ENCODE results near the gene FAM222B. TPM values are rescaled to one million over a fixed set of nuclear protein-coding genes. Genes with fewer than 3 reads are reported as not detected.
"Not testable (repeated sequence)": the region's sequence is repeated elsewhere in the genome, so short reads cannot be mapped to it uniquely, and the experiment has no call there.

The FAM222B gene
- polyA plus RNA-seq, 1 donor, result 15.4 TPM

GRCh38 chr17:28867276-28867675 is 24.7 kb upstream of the FAM222B start:
- DNase-seq, result no peak

GRCh38 chr17:28865946-28866752 is 23.6 kb upstream of the FAM222B start:
- DNase-seq, result no peak

- no peak for DNase-seq
Measured at GRCh38 chr17:28864991-28865849, 22.6 kb upstream of the FAM222B start.

GRCh38 chr17:28863953-28864352 is 21.4 kb upstream of the FAM222B start:
- DNase-seq, result no peak

DNA sequence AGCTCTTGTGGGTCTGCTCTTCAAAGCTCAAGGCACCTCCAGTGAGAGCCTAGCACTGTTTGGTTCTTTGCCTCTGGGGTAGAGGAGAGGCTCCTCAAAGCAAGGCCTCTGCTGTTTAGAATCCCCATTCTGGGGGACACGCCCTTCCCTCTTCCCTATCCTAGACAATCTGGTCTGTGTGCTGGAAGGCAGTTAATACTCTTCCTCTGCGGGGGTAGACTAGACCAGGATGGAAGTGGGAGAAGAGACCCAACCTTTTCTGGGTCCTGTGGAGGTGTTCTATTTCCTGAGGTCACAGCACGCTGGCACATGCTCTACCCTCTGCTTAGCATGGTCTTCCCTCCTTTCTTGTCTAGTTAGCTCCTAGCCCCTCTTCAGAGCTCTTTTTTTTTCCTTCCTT is 20.0 kb upstream of the FAM222B start:
- DNase-seq, result no peak

DNA sequence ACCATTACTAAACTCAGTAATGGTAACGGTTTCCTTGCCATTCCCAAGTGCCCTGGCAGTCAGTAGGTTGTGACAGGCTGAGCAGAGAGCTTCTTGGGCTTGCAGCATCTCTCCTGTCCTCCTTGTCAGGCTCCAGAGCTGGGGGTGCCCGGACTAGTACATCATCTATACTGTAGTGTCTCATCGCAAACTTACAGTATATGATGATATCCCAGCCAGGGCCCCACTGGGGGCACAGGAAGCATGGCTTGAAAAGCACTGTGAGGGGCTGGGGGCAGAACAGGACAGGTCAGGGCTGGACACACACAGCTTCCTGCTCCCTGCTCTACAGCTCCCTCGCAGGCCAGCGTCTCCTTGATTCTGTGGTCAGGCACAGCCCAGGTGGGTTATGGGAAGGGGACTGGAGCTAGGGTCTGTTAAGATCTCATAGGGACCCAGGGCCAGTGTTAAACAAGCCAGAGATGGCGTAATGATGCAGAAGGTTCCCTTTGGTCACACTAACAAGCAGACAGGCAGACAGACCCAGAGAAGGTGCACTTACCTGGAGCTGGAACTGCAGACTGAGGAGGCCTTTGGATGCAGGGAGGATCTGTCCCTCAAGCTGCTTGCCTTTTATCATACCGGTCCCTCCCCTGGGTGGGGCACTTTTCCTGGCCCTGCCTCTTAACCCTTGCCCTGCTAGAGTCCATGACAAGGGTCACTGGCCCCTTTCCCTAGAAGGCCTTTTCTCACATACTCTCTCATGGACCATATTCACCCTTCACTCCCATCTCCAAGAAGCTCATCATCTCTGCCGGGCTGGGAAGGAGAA is 19.0 kb upstream of the FAM222B start:
- no peak for DNase-seq

DNA sequence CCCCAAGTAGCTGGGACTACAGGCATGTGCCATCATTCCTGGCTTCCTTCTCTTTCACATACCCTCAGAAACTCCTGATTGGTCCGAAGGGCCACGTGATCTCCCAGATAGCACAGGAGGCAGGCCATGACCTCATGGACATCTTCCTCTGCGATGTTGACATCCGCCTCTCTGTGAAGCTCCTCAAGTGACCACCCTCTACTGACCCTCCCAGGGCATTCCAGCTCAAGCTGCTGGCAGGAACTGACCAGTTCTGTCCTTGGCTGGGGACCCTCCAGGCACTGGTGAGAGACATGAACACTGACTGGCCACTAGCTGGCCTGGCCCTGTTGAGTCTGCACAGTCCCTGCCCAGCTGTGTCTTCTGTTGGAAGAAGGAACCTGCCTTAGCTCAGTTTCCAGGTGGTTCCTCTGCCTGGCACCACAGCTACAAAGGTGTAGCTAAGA is 17.8 kb upstream of the FAM222B start:
- DNase-seq, result no peak

DNA sequence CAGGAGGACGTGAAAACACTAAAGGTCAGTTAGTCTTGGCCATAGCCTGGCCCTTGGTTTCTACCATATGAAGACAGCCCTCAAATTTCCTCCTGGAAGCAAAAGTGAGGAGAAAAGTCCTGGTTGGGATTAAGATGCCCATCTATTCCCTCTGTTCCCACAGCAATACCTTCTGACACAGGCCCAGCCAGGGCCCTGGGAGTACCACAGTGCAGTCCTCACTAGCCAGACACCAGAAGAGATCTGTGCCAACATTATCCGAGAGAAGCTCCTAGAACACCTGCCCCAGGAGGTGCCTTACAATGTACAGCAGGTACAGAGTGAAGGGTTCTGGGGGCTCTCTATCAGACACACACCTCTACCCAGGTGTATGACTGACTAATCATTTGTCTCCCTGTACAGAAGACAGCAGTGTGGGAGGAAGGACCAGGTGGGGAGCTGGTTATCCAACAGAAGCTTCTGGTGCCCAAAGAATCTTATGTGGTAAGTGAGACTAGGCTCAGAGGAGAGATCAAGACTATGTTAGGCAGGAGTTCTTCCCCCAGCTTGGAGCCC is 16.3 kb upstream of the FAM222B start:
- no peak for DNase-seq

GRCh38 chr17:28857905-28858800 is 15.6 kb upstream of the FAM222B start:
- no peak for DNase-seq

DNA sequence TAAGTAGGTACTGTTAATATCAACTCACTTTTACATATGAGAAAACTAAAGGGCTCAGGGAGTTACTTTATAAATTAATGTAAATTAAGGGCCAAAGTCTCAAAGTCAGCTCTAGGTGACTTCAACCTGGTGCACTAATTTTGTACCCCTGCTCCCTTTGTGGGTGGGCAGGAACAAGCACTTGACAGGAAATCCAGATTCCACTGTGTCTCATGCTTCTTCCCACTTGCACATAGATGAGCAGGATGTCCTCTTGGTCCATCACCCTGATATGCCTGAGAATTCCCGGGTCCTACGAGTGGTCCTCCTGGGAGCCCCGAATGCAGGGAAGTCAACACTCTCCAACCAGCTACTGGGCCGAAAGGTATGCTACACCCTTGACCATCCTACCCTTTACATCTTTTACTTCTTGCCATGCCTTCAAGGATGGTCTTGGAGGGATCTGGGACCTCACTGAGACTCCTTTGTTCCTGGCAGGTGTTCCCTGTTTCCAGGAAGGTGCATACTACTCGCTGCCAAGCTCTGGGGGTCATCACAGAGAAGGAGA is 13.5 kb upstream of the FAM222B start:
- no peak for DNase-seq

DNA sequence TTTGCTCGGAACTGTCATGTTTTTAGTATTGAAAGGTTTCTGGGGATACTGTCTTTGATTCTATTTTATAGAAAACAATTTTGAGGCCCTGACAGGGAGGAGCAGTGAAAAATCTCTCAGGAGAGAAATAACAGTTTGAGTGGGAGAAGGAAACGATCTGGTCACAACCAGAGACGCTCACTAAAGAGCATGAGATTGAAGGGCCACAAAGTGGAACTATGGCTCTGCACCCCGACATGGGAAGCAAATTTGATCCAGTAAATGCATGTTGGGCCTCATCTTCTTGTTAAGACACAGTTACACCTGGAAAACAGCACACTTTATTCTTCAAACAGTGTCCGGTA is 12.7 kb upstream of the FAM222B start:
- DNase-seq, result no peak

GRCh38 chr17:28854457-28855335 is 12.1 kb upstream of the FAM222B start, which contains the start of gene ERAL1:
Gene ERAL1, plus strand, starts transcription at chr17:28855016. Its CDS starts 19 bp downstream, at chr17:28855035.
- peak; percentile 90 for DNase-seq

DNA sequence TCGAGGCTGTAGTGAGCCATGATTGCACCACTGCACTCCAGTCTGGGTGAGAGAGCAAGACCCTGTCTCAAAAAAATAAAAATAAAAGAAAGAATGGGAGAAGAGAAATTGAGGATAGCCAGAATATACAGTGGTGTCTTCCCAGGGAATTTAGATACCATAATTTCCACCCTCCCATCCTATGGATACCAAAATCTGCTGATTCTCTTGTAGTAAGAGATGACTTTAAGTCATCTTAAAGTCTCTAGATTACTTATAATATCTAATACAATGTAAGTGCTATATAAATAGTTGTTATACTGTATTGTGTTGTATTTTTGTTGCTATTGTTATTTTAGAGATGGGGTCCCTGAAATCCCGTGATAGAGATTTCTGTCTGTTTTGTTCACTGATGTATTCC is 10.7 kb upstream of the FAM222B start:
- no peak for DNase-seq

DNA sequence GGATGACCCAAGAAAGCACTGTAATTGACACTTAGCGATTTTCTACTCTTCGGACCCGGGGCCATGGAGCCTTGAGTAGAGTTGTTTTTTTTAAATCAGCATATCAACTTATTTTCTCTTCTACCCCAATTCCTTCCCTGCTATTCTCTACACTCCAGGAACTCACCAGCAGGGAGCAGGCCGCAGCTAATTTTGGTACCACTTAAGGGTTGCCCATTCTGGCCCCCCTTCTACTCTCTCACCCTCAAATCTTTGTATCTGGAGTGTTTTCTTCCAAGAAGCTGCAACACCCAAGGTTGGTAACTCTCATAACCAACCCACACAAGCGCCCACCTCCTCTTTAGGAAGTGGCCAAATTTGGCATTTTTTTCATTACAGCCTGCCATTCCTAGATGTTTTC is 6.7 kb upstream of the FAM222B start:
- no peak for DNase-seq

DNA sequence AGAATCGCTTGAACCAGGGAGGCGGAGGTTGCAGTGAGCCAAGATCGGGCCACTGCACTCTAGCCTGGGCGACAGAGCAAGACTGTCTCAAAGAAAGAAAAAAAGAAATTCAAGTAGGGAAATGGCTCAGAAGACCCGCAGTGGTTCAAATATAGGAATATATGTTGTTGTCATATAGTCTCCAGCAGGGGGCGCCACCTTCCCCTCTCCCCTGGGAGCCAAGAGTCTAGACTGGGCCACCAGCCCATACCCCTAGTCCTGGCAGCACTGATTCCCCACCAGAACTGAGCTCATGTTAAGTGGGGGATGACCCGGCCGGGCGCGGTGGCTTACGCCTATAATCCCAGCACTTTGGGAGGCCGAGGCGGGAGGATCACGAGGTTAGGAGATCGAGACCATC is 6.1 kb upstream of the FAM222B start:
- not testable (repeated sequence) for DNase-seq

GRCh38 chr17:28846699-28847098 is 4.1 kb upstream of the FAM222B start:
- not testable (repeated sequence) for DNase-seq

- DNase-seq, result no peak
Measured at GRCh38 chr17:28846231-28846630, 3.6 kb upstream of the FAM222B start.

- no peak for DNase-seq
Measured at GRCh38 chr17:28843816-28844148, 1.2 kb upstream of the FAM222B start.

DNA sequence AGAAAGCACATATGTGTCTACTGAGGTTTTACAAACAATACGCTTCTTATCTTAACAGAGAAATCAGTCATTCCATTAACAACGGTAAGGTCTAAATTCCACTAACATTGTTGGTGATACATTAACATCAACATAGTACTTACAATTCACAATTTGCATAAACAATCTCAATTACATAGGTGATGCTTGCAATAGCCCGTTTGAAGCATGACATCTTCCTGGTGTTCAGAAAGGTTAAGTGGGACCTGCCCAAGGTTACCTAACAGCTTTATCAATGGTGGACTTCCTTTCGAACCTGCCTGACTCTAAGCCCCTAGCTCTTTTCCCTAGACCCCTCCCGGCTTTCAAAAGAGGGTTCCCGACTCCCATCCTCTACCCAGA is 699 bp downstream of the FAM222B start:
- DNase-seq, result no peak

DNA sequence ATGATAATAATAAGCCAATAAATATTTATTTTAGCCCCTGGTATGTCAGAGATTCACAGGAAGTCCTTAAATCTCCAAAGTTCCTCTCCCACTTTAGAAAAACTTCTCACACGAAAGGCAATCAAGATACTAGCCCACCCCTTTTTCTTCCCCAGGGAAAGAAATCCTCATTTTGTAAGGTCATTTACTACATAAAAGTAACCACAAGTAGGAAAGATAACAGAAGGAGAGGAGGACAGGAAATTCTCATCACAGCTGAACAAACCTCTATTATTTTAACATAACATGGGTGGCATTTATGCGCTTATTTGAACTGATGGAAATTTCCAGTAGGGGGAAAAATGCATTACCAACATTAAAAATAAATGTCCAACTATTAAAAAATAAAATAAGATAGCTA is 3.4 kb downstream of the FAM222B start:
- no peak for DNase-seq

All from hindlimb muscle (tissue), 1 donor.